ENCODE results near the gene SLC25A11.

The SLC25A11 gene

DNA sequence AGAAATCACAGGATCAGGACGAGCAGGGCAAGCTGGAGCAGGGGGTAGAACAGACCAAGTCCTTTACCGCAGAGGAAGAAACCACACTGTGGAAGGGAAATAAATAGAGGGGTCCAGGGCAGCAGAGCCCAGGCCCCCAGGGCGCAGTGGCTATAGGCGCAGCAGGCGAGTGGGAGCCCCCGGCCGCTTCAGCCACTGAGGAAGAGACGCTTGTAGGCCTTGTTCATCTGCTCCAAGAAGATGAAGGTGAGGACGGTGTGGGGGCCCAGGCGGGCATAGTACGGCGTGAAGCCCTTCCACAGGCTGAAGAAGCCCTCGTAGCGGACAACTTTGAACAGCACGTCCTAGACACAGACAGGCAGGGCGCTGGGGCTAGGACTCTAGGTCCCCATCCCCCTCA is 2.3 kb downstream of the SLC25A11 start:
- H3K27ac ChIP-seq = peak overlapping the region; percentile 27
- H3K9me3 ChIP-seq = no peaks in the 10 kb centered on the region
- peaks cover 35% of the 10 kb centered on the region for H3K36me3 ChIP-seq
- H3K4me1 ChIP-seq (ENCODE audit: control insufficient read depth in 1 of 2, insufficient read depth in 1 of 2, low read depth in 1 of 2, low read length in 1 of 2) = peaks cover 46 to 61% of the 10 kb centered on the region in 2 experiments
- peaks cover 16% of the 10 kb centered on the region for H3K27me3 ChIP-seq
- no peak overlapping the region for H3K4me3 ChIP-seq (ENCODE audit: low read depth in 1 of 2, low read length in 1 of 2)
- TF ChIP-seq, protein P1, sequence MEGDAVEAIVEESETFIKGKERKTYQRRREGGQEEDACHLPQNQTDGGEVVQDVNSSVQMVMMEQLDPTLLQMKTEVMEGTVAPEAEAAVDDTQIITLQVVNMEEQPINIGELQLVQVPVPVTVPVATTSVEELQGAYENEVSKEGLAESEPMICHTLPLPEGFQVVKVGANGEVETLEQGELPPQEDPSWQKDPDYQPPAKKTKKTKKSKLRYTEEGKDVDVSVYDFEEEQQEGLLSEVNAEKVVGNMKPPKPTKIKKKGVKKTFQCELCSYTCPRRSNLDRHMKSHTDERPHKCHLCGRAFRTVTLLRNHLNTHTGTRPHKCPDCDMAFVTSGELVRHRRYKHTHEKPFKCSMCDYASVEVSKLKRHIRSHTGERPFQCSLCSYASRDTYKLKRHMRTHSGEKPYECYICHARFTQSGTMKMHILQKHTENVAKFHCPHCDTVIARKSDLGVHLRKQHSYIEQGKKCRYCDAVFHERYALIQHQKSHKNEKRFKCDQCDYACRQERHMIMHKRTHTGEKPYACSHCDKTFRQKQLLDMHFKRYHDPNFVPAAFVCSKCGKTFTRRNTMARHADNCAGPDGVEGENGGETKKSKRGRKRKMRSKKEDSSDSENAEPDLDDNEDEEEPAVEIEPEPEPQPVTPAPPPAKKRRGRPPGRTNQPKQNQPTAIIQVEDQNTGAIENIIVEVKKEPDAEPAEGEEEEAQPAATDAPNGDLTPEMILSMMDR (IDR thresholded peaks at IDR 0.05) = no peak

DNA sequence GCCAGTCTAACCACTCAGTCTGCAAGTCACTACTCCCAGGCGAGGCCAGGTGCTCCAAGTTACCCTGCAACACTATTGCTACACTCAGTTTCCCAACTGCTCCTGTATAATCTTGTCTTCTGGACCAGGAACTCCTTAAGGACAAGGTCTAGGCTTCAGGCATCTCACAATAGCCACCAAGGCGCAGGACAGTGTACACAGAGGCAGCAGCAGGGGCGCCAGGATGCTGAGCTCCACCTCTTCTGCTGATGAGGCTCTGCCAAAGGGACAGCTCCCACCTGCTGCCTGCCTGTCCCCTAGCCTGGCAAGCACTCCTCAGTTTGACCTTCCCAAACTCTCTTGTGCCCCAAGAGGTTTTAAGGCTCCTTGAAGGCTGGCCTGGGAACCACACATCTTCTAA is 3.4 kb downstream of the SLC25A11 start:
- Histone ChIP-seq H3K4me3 (ENCODE audit: low read depth in 1 of 2, low read length in 1 of 2) (no peak overlapping the region), H3K9me3 (no peaks in the 10 kb centered on the region), H3K27ac (no peak overlapping the region), H3K4me1 (ENCODE audit: control insufficient read depth in 1 of 2, insufficient read depth in 1 of 2, low read depth in 1 of 2, low read length in 1 of 2) (peaks cover 35 to 56% of the 10 kb centered on the region in 2 experiments), H3K27me3 (peaks cover 16% of the 10 kb centered on the region), H3K36me3 (peaks cover 28% of the 10 kb centered on the region)
- TF ChIP-seq, protein P1 (IDR thresholded peaks at IDR 0.05) = no peak

DNA sequence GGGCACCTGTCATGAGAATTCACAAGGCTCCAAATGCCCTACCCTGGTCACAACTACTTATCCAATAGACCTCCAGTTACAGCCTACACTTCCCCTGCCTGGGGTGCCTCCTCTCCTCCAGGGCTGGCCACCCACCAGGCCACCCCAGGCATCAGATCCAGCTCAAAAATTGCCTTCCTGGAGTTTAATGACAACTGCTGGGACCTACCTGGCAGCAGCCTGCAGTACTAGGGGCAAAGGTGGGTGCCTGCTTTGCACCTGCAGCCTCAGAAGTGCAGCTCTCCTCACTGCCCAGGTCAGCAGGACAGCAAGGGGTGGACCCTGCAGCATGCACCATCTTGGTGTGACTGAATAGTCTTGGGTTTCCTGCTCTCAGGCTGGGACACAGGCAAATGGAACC is 4.2 kb downstream of the SLC25A11 start:
- H3K27ac ChIP-seq = no peak overlapping the region
- no peaks in the 10 kb centered on the region for H3K9me3 ChIP-seq
- H3K27me3 ChIP-seq = peaks cover 16% of the 10 kb centered on the region
- H3K4me1 ChIP-seq (ENCODE audit: control insufficient read depth in 1 of 2, insufficient read depth in 1 of 2, low read depth in 1 of 2, low read length in 1 of 2) = peaks cover 27 to 48% of the 10 kb centered on the region in 2 experiments
- peaks cover 31% of the 10 kb centered on the region for H3K36me3 ChIP-seq
- no peak overlapping the region for H3K4me3 ChIP-seq (ENCODE audit: low read depth in 1 of 2, low read length in 1 of 2)
- TF ChIP-seq, protein P1 (IDR thresholded peaks at IDR 0.05) = no peak

DNA sequence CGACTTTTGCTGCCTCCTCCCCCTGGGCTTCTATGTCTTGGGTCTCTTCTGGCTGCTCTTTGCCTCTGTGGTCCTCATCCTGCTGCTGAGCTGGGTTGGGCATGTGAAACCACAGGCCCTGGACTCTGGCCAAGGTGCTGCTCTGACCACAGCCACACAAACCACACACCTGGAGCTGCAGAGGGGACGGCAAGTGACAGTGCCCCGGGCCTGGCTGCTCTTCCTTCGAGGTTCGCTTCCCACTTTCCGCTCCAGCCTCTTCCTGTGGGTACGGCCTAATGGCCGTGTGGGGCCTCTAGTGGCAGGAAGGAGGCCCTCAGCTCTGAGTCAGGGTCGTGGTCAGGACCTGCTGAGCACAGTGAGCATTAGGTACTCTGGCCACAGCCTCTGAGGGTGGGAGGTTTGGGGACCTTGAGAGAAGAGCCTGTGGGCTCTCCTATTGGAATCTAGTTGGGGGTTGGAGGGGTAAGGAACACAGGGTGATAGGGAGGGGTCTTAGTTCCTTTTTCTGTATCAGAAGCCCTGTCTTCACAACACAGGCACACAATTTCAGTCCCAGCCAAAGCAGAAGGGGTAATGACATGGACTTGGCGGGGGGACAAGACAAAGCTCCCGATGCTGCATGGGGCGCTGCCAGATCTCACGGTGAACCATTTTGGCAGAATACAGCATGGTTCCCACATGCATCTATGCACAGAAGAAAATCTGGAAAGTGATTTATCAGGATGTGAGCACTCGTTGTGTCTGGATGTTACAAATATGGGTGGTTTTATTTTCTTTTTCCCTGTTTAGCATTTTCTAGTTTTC is 5.5 kb downstream of the SLC25A11 start:
- Histone ChIP-seq H3K27me3 (peaks cover 16% of the 10 kb centered on the region), H3K36me3 (peaks cover 32% of the 10 kb centered on the region), H3K27ac (peak overlapping the region; percentile 44), H3K4me3 (ENCODE audit: low read depth in 1 of 2, low read length in 1 of 2) (no peak overlapping the region), H3K4me1 (ENCODE audit: control insufficient read depth in 1 of 2, insufficient read depth in 1 of 2, low read depth in 1 of 2, low read length in 1 of 2) (peaks cover 24 to 35% of the 10 kb centered on the region in 2 experiments), H3K9me3 (no peaks in the 10 kb centered on the region)
- TF ChIP-seq, protein P1 (IDR thresholded peaks at IDR 0.05) = no peak

DNA sequence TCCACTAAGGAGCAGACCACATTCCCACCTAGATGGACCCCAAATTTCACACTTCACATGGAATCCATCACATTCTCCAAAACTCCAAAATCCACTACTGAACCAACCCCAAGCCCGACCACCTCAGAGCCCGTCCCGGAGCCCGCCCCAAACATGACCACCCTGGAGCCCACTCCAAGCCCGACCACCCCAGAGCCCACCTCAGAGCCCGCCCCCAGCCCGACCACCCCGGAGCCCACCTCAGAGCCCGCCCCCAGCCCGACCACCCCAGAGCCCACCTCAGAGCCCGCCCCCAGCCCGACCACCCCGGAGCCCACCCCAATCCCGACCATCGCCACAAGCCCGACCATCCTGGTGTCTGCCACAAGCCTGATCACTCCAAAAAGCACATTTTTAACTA is 6.2 kb downstream of the SLC25A11 start:
- H3K36me3 ChIP-seq = peaks cover 32% of the 10 kb centered on the region
- no peak overlapping the region for H3K27ac ChIP-seq
- peaks cover 17 to 28% of the 10 kb centered on the region in 2 experiments for H3K4me1 ChIP-seq (ENCODE audit: control insufficient read depth in 1 of 2, insufficient read depth in 1 of 2, low read depth in 1 of 2, low read length in 1 of 2)
- no peak overlapping the region for H3K4me3 ChIP-seq (ENCODE audit: low read depth in 1 of 2, low read length in 1 of 2)
- no peaks in the 10 kb centered on the region for H3K9me3 ChIP-seq
- TF ChIP-seq, protein P1 (IDR thresholded peaks at IDR 0.05) = no peak
- peaks cover 16% of the 10 kb centered on the region for H3K27me3 ChIP-seq

All from neutrophil (primary cell).